MCF 10A (cell line): ENCODE data around the gene ERC2. TPM values are rescaled to one million over a fixed set of nuclear protein-coding genes. Genes with fewer than 3 reads are reported as not detected.

Source experiments
- BruUV-seq: library from RNA; stranded (reverse); fragments of 400-500 nt; replicated peaks from 2 replicates; lab custom pipeline; 2021; lab: Mats Ljungman, UMichigan
- CTCF ChIA-PET: fragments of 300-600 bp; sonication (Branson Sonifier 250); formaldehyde crosslinking; extraction: SDS; loops from one replicate; lab custom pipeline; 2021; ENCODE audit warnings: antibody characterized with exemption, inconsistent platforms; lab: Yijun Ruan, JAX
- POLR2A ChIA-PET: fragments of 300-600, 350-650 bp; sonication (Branson Sonifier 250); formaldehyde crosslinking; extraction: SDS; loops from one replicate; lab custom pipeline; 2020; ENCODE audit warnings: antibody characterized with exemption, inconsistent platforms; lab: Yijun Ruan, JAX
- DNase-seq: peaks from one replicate; pipeline ENCODE4 v3.0.0-alpha.2; 2018; ENCODE audit not compliant: unreplicated experiment
- H3K27ac Mint-ChIP-seq: one replicate; pipeline ENCODE4 v1.8.0; 2022; ENCODE audit warnings: mild to moderate bottlenecking, low read depth, mixed read lengths; ENCODE audit not compliant: unreplicated experiment
- H3K27me3 Mint-ChIP-seq: one replicate; pipeline ENCODE4 v1.8.0; 2022; ENCODE audit warnings: mixed read lengths; ENCODE audit not compliant: insufficient read depth, unreplicated experiment
- H3K36me3 Mint-ChIP-seq: one replicate; pipeline ENCODE4 v1.8.0; 2022; ENCODE audit warnings: mild to moderate bottlenecking, moderate library complexity, mixed read lengths; ENCODE audit not compliant: insufficient read depth, unreplicated experiment
- H3K4me1 Mint-ChIP-seq: one replicate; pipeline ENCODE4 v1.8.0; 2022; ENCODE audit warnings: mixed read lengths; ENCODE audit not compliant: insufficient read depth, unreplicated experiment
- H3K4me3 Mint-ChIP-seq: one replicate; pipeline ENCODE4 v1.8.0; 2022; ENCODE audit warnings: mild to moderate bottlenecking, moderate library complexity, mixed read lengths; ENCODE audit not compliant: unreplicated experiment
- H3K9me3 Mint-ChIP-seq: one replicate; pipeline ENCODE4 v1.8.0; 2022; ENCODE audit warnings: mixed read lengths; ENCODE audit not compliant: unreplicated experiment
- CTCF ChIP-seq: fragments of 200-600 bp; IDR thresholded peaks from one replicate; pipeline ENCODE4 v1.8.0; 2022; ENCODE audit warnings: antibody characterized with exemption, mild to moderate bottlenecking; ENCODE audit not compliant: unreplicated experiment
- intact Hi-C: fragments of 100-400 bp; cut with micrococcal nuclease; formaldehyde crosslinking; loops from 2 replicates; pipeline ENCODE4 v1.14.1; 2022
- total RNA-seq: library from RNA; stranded (reverse); gene quantifications from 2 replicates; pipeline ENCODE4 v1.2.3, GENCODE V29; 2022

The ERC2 gene
- total RNA-seq, 1 experiment from 2014 or later, result 0.42 TPM

DNA sequence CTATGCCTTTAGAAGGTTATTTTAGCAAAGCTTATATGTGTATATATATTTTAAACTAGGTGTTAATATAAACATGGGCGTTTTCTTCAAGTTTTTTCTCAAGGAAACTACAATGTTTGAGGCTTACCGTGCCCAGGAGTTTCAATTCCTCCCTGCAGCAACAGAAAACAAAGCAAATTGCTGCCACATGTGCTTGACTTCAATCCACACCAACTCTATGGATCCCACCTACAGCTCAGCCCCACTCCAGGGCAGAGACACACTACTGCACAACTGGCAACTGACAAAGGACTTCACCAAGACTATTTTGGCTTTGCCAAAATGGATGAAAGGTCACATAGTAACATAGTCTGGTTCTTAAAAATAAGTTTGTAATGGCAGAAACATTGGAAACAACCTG lies 346.6 kb downstream of the ERC2 start:
- Mint-ChIP-seq H3K4me3 (no peak overlapping the region), H3K36me3 (no peaks in the 10 kb centered on the region), H3K27me3 (no peaks in the 10 kb centered on the region), H3K27ac (no peak overlapping the region), H3K4me1 (peaks cover 22% of the 10 kb centered on the region), H3K9me3 (peaks cover 5% of the 10 kb centered on the region)
- intact Hi-C loops, result no loop called here
- ChIA-PET CTCF (no interaction called here), POLR2A (no interaction called here)
- TF ChIP-seq CTCF, result no peak
- BruUV-seq, result no TSS peak
- no peak for DNase-seq

DNA sequence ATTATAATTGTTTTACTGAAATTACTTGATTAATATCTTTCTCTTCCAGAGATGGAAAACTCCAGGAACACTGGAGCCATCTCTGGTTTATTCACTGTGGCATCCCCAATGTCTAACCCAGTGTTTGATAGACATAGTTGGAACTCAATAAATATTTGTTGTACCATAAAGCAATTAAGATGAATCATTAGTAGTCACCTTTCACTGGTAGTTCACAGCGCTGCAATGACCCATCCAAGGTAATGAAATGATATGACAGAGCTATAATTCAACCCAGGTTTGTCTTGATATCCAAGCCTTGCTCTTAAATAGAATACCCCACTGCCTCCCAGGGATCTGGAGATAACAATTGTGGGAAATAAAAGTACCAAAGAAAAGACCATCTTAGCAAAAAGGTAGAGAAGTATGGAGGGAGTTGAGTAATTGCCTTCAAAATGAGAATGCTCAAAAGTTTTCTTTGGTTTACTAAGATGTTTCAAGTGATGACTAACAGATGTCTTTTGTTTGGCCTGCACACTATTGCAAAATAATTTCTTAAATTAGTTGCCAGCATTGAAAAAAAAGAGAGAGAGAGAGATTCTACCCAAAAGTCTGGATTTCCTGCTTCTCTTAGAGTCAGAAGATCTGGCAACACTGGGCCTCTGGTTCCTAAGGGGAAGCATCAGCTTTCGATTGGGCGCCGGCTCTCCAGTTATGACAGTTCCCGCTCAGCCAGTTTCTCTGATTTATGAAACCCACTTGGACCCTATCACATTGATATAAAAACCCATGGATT lies 348.5 kb downstream of the ERC2 start:
- BruUV-seq, result no TSS peak
- Mint-ChIP-seq H3K4me3 (no peak overlapping the region), H3K4me1 (peaks cover 12% of the 10 kb centered on the region), H3K9me3 (no peaks in the 10 kb centered on the region), H3K36me3 (no peaks in the 10 kb centered on the region), H3K27me3 (no peaks in the 10 kb centered on the region), H3K27ac (peak overlapping the region; percentile 54)
- DNase-seq, result peak; percentile 80
- no peak for TF ChIP-seq CTCF
- intact Hi-C loops, result no loop called here
- CTCF ChIA-PET, result interaction anchor here (0.5 to 1.2 kb wide), 5 partner anchors 17 to 876 kb away, joined by 3 to 5 read pairs (median 3); no protein-coding TSS in a partner anchor
- POLR2A ChIA-PET, result interaction anchor here (0.7 to 1.8 kb wide), 4 partner anchors 8 to 43 kb away, joined by 3 to 6 read pairs (median 3); no protein-coding TSS in a partner anchor

GRCh38 chr3:56118968-56119367 lies 349.3 kb downstream of the ERC2 start:
- intact Hi-C loops, result no loop called here
- H3K27me3 Mint-ChIP-seq, result no peaks in the 10 kb centered on the region
- TF ChIP-seq CTCF, result no peak
- H3K9me3 Mint-ChIP-seq, result no peaks in the 10 kb centered on the region
- H3K27ac Mint-ChIP-seq, result no peak overlapping the region
- DNase-seq, result peak; percentile 69
- H3K4me3 Mint-ChIP-seq, result no peak overlapping the region
- H3K4me1 Mint-ChIP-seq, result peaks cover 7% of the 10 kb centered on the region
- CTCF ChIA-PET, result interaction anchor here (0.5 to 0.6 kb wide), 2 partner anchors 17 to 446 kb away, joined by 3 read pairs; no protein-coding TSS in a partner anchor
- POLR2A ChIA-PET, result interaction anchor here (0.7 to 1.8 kb wide), 3 partner anchors 10 to 42 kb away, joined by 3 to 6 read pairs (median 3); no protein-coding TSS in a partner anchor
- H3K36me3 Mint-ChIP-seq, result no peaks in the 10 kb centered on the region
- no TSS peak for BruUV-seq

DNA sequence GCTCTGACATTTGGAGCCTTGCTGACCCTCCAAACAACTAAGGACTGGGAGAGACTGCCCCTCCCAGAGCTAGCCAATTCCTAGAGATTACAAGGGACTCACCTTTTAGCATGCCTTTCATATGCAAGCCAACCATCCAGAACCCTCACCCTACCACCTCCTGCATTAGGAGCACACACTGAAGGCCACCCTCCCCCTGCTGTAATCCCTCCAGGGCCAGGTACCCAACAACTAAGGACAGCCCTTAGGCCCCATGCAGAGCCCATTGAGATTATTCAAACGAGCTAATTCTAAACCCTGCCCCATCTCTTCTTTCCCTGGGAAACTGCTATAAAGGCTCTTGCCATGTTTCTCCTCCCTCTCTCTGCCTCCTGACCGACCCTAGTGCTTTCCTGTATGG lies 352.6 kb downstream of the ERC2 start:
- no peak for DNase-seq
- Mint-ChIP-seq H3K4me3 (no peak overlapping the region), H3K27ac (no peak overlapping the region), H3K9me3 (no peaks in the 10 kb centered on the region), H3K4me1 (peaks cover 7% of the 10 kb centered on the region), H3K36me3 (no peaks in the 10 kb centered on the region), H3K27me3 (no peaks in the 10 kb centered on the region)
- ChIA-PET POLR2A (no interaction called here), CTCF (no interaction called here)
- BruUV-seq, result no TSS peak
- intact Hi-C loops, result no loop called here
- TF ChIP-seq CTCF, result no peak
